GM12875 (cell line): ENCODE results near the gene KCNG1.

Experiments
- H3K4me3 ChIP-seq: one replicate; pipeline ENCODE4 v1.5.1; 2011; ENCODE audit warnings: low read depth, low read length, control low read depth
- TF ChIP-seq, protein P1 (sequence below): IDR thresholded peaks from 2 replicates; pipeline ENCODE4 v1.5.1; 2011; ENCODE audit warnings: low read depth, mild to moderate bottlenecking, control low read depth, inconsistent platforms, low read length, moderate library complexity, borderline replicate concordance; ENCODE audit not compliant: insufficient read depth

KCNG1 gene, protein sequence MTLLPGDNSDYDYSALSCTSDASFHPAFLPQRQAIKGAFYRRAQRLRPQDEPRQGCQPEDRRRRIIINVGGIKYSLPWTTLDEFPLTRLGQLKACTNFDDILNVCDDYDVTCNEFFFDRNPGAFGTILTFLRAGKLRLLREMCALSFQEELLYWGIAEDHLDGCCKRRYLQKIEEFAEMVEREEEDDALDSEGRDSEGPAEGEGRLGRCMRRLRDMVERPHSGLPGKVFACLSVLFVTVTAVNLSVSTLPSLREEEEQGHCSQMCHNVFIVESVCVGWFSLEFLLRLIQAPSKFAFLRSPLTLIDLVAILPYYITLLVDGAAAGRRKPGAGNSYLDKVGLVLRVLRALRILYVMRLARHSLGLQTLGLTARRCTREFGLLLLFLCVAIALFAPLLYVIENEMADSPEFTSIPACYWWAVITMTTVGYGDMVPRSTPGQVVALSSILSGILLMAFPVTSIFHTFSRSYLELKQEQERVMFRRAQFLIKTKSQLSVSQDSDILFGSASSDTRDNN

GRCh38 chr20:51022803-51023616 lies at the start of gene KCNG1:
Gene KCNG1, minus strand, starts transcription at chr20:51023107. Its CDS starts 12,769 bp downstream, at chr20:51010338.
- TF ChIP-seq, protein P1, sequence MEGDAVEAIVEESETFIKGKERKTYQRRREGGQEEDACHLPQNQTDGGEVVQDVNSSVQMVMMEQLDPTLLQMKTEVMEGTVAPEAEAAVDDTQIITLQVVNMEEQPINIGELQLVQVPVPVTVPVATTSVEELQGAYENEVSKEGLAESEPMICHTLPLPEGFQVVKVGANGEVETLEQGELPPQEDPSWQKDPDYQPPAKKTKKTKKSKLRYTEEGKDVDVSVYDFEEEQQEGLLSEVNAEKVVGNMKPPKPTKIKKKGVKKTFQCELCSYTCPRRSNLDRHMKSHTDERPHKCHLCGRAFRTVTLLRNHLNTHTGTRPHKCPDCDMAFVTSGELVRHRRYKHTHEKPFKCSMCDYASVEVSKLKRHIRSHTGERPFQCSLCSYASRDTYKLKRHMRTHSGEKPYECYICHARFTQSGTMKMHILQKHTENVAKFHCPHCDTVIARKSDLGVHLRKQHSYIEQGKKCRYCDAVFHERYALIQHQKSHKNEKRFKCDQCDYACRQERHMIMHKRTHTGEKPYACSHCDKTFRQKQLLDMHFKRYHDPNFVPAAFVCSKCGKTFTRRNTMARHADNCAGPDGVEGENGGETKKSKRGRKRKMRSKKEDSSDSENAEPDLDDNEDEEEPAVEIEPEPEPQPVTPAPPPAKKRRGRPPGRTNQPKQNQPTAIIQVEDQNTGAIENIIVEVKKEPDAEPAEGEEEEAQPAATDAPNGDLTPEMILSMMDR: no peak
- H3K4me3 ChIP-seq: no peak within 1 kb of the TSS

DNA sequence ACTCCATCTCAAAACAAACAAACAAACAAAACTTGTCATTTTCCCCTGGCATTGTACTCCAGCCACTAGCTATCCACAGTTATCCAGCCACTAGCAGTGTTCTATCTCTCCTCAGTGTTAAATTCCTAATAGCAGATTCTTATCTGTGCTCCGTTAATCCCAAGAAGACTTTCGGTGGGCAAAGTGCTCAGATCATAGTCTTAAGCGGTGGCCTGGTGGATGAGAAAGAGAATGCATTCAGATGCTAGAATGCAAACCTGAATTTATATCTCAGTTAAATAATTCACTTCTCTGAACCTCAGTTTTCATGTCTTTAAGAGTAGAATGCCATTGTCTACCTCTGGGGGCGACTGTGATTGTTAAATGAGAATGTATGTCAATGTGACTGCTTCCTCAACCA lies 47.7 kb upstream of the KCNG1 start:
- no peak overlapping the region for H3K4me3 ChIP-seq
- TF ChIP-seq, protein P1: no peak

- TF ChIP-seq, protein P1: no peak
- H3K4me3 ChIP-seq: no peak overlapping the region
These were observed 44.9 kb upstream of the KCNG1 start for GRCh38 chr20:51067792-51068191.

DNA sequence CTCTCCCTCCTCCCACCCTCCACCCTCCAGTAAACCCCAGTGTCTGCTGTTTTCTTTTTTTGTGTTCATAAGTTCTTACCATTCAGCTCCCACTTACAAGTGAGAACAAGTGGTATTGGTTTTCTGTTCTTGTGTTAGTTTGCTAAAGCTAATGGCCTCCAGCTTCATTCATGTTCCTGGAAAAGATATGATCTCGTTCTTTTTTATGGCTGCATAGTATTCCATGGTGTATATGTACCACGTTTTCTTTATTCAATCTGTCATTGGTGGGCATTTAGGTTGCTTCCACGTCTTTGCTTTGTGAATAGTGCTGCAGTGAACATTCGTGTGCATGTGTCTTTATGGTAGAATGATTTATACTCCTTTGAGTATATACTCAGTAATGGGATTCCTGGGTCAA lies 42.7 kb upstream of the KCNG1 start:
- TF ChIP-seq, protein P1: no peak
- no peak overlapping the region for H3K4me3 ChIP-seq

GRCh38 chr20:51064137-51064536 lies 41.2 kb upstream of the KCNG1 start:
- TF ChIP-seq, protein P1: no peak
- H3K4me3 ChIP-seq: no peak overlapping the region

DNA sequence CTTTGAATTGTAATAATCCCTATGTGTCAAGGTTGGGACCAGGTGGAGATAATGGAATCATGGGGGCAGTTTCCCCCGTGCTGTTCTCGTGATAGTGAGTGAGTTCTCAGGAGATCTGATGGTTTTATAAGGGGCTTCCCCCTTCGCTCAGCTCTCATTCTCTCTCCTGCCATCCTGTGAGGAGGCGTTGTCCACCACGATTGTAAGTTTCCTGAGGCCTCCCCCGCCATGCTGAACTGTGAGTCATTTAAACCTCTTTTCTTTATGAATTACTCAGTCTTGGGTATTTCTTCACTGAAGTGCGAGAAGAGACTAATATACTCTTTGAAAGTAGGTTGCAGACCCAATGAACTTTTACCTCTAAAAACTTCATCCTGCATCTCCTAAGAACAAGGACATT lies 39.2 kb upstream of the KCNG1 start:
- TF ChIP-seq, protein P1: no peak
- no peak overlapping the region for H3K4me3 ChIP-seq
